Kidney epithelial cell (primary cell): ENCODE measurements around the gene CH25H. TPM values are rescaled to one million over a fixed set of nuclear protein-coding genes. Genes with fewer than 3 reads are reported as not detected.
"Not testable (repeated sequence)": the region's sequence is repeated elsewhere in the genome, so short reads cannot be mapped to it uniquely, and the experiment has no call there.

Experiments used
- DNase-seq: peaks from one replicate; pipeline ENCODE4 v3.0.0-alpha.2; 2010; ENCODE audit warnings: low read depth
- H3K27me3 ChIP-seq: 2 replicates; pipeline ENCODE4 v1.6.0; 2011; ENCODE audit warnings: low read length; ENCODE audit not compliant: control insufficient read depth, insufficient read depth
- H3K36me3 ChIP-seq: 2 replicates; pipeline ENCODE4 v1.5.1; 2011; ENCODE audit warnings: low read length; ENCODE audit not compliant: control insufficient read depth, insufficient read depth
- H3K4me3 ChIP-seq: 2 replicates; pipeline ENCODE4 v1.5.1; 2011; ENCODE audit warnings: low read depth, mild to moderate bottlenecking, control low read depth, low read length
- total RNA-seq: library from RNA; depleted of rRNA; stranded (reverse); fragments of >200 nt; gene quantifications from 2 replicates; pipeline ENCODE4 v1.2.3, GENCODE V29; 2015
- TF ChIP-seq, protein P1 (sequence below): IDR thresholded peaks from 2 replicates; pipeline ENCODE4 v1.5.1; 2011; ENCODE audit warnings: mild to moderate bottlenecking, moderate library complexity, low read length, control low read depth, inconsistent platforms; ENCODE audit not compliant: insufficient read depth, poor library complexity, severe bottlenecking

Gene CH25H
- total RNA-seq, 1 donor from 2014 or later = 0.29 TPM

DNA sequence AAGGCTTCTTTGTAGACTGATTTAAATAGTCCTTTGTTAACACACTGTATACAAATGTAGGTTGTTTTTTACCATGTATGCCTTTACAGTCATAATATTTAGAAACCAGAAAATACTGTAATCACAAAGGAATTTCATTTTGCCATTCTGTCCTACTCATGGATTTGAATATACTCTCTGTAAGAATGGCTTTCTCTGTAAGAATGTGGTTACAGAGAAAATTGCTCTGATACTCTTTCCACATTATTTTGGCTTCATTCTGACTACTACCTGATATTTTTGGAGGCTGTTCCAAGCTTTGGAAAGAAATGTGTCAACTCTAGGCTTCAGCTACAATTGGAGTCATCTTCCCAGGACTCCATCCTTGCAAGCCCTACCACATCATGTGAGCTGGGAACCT, 23.5 kb downstream of the CH25H start:
- no peak for DNase-seq

DNA sequence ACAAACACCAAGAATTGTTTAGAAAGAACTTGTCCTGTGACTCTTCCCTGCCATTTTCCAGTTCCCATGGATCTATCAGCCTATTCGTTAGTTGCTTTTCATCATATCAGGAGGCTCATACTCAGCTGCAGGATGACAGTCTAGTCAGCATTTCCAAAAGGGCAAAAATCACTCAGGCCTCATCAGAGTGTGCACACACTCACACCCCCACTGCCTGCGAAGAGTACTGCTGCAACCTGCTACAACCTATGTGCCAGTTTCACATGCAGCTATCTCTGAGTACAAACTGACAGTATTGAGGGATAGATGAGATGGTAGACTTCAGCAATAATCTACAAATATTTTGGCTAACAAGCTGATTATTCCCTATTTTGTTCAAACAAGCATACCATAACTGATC, 24.2 kb downstream of the CH25H start:
- Histone ChIP-seq H3K27me3 (no peaks in the 10 kb centered on the region), H3K4me3 (no peak overlapping the region), H3K36me3 (no peaks in the 10 kb centered on the region)
- TF ChIP-seq, protein P1, sequence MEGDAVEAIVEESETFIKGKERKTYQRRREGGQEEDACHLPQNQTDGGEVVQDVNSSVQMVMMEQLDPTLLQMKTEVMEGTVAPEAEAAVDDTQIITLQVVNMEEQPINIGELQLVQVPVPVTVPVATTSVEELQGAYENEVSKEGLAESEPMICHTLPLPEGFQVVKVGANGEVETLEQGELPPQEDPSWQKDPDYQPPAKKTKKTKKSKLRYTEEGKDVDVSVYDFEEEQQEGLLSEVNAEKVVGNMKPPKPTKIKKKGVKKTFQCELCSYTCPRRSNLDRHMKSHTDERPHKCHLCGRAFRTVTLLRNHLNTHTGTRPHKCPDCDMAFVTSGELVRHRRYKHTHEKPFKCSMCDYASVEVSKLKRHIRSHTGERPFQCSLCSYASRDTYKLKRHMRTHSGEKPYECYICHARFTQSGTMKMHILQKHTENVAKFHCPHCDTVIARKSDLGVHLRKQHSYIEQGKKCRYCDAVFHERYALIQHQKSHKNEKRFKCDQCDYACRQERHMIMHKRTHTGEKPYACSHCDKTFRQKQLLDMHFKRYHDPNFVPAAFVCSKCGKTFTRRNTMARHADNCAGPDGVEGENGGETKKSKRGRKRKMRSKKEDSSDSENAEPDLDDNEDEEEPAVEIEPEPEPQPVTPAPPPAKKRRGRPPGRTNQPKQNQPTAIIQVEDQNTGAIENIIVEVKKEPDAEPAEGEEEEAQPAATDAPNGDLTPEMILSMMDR = no peak
- no peak for DNase-seq

More for the DNA sequence above, 23.5 kb downstream of the CH25H start:
- Histone ChIP-seq H3K27me3 (no peaks in the 10 kb centered on the region), H3K36me3 (no peaks in the 10 kb centered on the region), H3K4me3 (no peak overlapping the region)
- TF ChIP-seq, protein P1 = no peak

DNA sequence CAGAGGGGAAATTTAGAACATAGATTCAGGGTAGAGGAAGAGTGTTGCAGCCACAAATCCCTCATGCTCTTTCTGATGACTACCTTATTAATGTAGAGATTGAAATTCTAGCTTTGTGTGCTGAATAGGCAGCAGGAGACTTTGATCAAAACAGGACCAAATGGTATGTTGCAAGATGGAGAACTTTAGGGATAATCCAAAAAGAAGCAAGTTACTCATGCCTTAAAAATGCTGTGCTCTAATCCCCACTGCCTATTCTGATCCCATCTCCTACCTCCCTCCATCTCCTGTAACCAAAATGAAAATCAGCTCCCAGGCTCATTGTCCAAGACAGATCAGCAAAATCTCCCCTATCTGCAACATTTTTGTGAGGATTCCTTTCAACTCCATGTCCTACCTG, 31.3 kb downstream of the CH25H start:
- Histone ChIP-seq H3K4me3 (no peak overlapping the region), H3K27me3 (no peaks in the 10 kb centered on the region), H3K36me3 (no peaks in the 10 kb centered on the region)
- TF ChIP-seq, protein P1 = no peak
- DNase-seq = no peak

DNA sequence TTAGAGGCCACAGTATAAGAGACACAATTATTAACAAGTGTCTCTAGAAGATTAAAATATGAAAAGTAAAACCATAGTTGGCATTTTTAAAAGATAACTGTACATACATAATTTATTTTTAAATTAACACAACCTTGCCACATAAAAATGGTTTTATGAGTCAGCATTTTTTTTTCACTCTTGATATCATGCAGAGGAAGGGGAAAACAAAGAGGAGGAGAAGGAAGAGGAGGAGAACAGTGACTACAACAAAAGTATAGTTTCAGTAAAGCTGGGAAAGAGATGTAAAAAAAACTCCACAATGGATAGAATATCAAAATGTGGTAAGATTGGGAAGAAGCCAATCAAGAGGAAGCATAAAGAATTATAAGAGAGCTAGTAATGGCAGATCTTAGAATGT, 34.0 kb downstream of the CH25H start:
- Histone ChIP-seq H3K27me3 (no peaks in the 10 kb centered on the region), H3K36me3 (no peaks in the 10 kb centered on the region), H3K4me3 (no peak overlapping the region)
- DNase-seq = no peak
- TF ChIP-seq, protein P1 = no peak

DNA sequence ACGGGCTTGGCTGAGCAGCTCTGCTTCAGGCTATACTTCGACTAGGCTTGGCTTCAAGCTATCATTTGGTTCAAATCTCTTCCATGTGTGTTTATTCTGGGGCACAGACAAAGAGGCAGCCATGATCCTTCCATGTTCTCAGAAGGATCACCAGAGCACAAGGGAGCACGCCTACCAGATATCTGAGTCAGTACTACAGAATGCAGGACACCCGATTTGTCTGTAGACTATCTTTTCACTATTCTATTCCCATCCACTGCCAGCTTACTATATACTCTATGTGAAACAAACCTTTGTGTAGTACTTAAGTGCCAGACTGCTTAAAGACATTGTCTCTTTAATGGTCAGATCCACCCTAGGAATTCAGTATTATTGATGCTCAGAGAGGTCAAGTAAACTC, 35.1 kb downstream of the CH25H start:
- no peaks in the 10 kb centered on the region for H3K27me3 ChIP-seq
- no peaks in the 10 kb centered on the region for H3K36me3 ChIP-seq
- TF ChIP-seq, protein P1 = no peak
- no peak for DNase-seq
- H3K4me3 ChIP-seq = no peak overlapping the region

DNA sequence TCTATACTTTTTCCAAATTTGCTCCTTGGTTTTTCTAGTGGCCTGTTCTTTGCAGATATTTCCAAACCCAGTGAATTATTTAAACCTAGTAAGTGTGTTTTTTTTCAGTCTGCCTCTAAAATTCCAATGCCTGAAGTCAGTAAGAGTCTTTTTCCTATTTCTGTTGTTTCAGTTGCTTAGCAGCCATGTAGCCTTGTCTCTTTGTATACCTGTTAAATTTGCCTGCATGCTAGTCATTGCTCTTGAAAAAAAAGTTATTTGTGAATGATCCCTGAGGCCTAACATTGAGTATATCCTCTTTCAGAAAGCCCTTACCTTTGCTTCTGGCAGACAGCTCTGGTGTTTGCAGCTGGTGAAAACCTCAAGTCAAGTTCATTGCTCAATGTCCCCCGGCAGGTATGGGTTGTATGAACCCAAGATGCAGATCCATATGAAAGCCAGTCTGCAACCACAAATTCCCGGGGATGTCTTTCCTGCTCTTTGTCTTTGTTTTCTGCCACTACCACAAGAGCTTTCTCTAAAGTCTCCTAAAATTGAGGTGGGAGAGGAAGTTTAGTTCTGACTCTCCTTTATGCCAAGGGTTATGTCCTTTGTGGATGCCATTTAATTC, 35.7 kb downstream of the CH25H start:
- TF ChIP-seq, protein P1 = no peak
- no peak for DNase-seq
- no peaks in the 10 kb centered on the region for H3K27me3 ChIP-seq
- no peak overlapping the region for H3K4me3 ChIP-seq
- no peaks in the 10 kb centered on the region for H3K36me3 ChIP-seq

DNA sequence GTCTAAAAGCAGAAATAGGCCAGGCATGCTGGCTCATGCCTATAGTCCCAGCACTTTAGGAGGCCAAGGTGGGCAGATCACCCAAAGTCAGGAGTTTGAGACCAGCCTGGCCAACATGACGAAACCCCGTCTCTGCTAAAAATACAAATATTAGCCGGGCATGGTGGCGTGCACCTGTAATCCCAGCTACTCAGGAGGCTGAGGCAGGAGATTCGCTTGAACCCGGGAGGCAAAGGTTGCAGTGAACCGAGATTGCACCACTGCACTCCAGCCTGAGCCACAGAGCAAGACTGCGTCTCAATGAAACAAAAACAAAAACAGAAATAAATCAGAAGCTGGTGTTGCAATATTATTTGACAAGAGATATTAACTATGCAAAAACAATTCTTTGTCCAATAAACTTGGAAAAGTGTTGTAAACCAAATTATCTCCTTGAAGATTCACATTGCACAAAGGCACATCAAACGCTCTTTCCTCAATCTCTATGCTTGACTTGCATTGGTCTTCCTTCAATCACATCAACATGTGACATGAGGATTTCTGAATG, 38.7 kb downstream of the CH25H start:
- not testable (repeated sequence) for H3K36me3 ChIP-seq

More for the DNA sequence above, 38.7 kb downstream of the CH25H start:
- not testable (repeated sequence) for H3K27me3 ChIP-seq, DNase-seq, H3K4me3 ChIP-seq
